Small intestine (tissue), 7 donors: ENCODE results near the gene DENND1A. TPM values are rescaled to one million over a fixed set of nuclear protein-coding genes. Genes with fewer than 3 reads are reported as not detected.

ENCODE experiments used
- DNase-seq, 2 donors: peaks; one replicate each; pipeline versions ENCODE4 v3.0.0 to v3.0.0-alpha.2; 2013
- FAIRE-seq: peaks from 2 replicates; lab custom pipeline; 2012; peaks lifted over from hg19 to GRCh38; lab: Jason Lieb, UNC
- H3K27ac ChIP-seq, 3 donors: one replicate each; pipeline ENCODE4 v1.5.1; 2013; ENCODE audit warnings: low read length in 2 of 3, mild to moderate bottlenecking in 2 of 3, control low read depth in 1 of 3, inconsistent platforms in 1 of 3, low read depth in 1 of 3, moderate library complexity in 1 of 3
- H3K27me3 ChIP-seq, 3 donors: one replicate each; pipeline ENCODE4 v1.6.1; 2013; ENCODE audit warnings: low read length in 3 of 3, inconsistent platforms in 1 of 3; ENCODE audit not compliant: control insufficient read depth in 3 of 3, insufficient read depth in 3 of 3
- H3K36me3 ChIP-seq, 3 donors: one replicate each; pipeline ENCODE4 v1.6.1; 2013; ENCODE audit warnings: low read length in 3 of 3, inconsistent platforms in 1 of 3, low read depth in 1 of 3, mild to moderate bottlenecking in 1 of 3, moderate library complexity in 1 of 3; ENCODE audit not compliant: control insufficient read depth in 3 of 3, insufficient read depth in 2 of 3
- H3K4me1 ChIP-seq, 3 donors: one replicate each; pipeline ENCODE4 v1.6.1; 2013; ENCODE audit warnings: low read length in 2 of 3, inconsistent platforms in 1 of 3, low read depth in 1 of 3, mild to moderate bottlenecking in 1 of 3, moderate library complexity in 1 of 3; ENCODE audit not compliant: control insufficient read depth in 3 of 3, insufficient read depth in 2 of 3
- H3K4me3 ChIP-seq, 3 donors: one replicate each; pipeline ENCODE4 v1.5.1; 2013; ENCODE audit warnings: low read length in 3 of 3, control low read depth in 1 of 3, inconsistent platforms in 1 of 3, low read depth in 1 of 3, mild to moderate bottlenecking in 1 of 3, moderate library complexity in 1 of 3
- H3K9me3 ChIP-seq, 2 donors: one replicate each; pipeline ENCODE4 v1.6.1; 2013; ENCODE audit warnings: low read depth in 1 of 2, low read length in 1 of 2; ENCODE audit not compliant: control insufficient read depth in 2 of 2, insufficient read depth in 1 of 2
- WGBS, 3 donors: extraction: QIAGEN DNeasy Blood & Tissue Kit; methylation state at CpG; one replicate each; pipeline ENCODE4 v1.1.7; 2013; 5-methylcytosine and 5-hydroxymethylcytosine counted together
- polyA plus RNA-seq, 4 donors: library from polyadenylated mRNA; stranded (reverse) in 3 of 4; unstranded in 1 of 4; fragments of 200-250 nt in 3 of 4; fragments of 120-200 nt in 1 of 4; gene quantifications; one replicate each; pipeline versions ENCODE4 v1.2.1 to v1.2.3, GENCODE V29; 2013
- donor health status: healthy with polysubstance abuse.
- donor health status: control.
- donor health status: control.
- donor health status: Bipolar disorder and iron deficiency.
- donor health status: healthy.

Gene DENND1A
- polyA plus RNA-seq, 4 donors: 11.5 to 43.4 (median 20.0) TPM

- Histone ChIP-seq H3K4me3 (no peak overlapping the region), H3K4me1 (peaks cover 0 to 5% (median 0%) of the 10 kb centered on the region in 3 donors), H3K27ac (no peak overlapping the region), H3K36me3 (peaks cover 0 to 13% (median 3%) of the 10 kb centered on the region in 3 donors), H3K9me3 (peaks cover 0 to 34% of the 10 kb centered on the region in 2 donors), H3K27me3 (no peaks in the 10 kb centered on the region)
- FAIRE-seq (no peak), DNase-seq (peak in 1 of 2 donors; percentile 68)
- WGBS, 3 donors: 98 to 100% (median 99%) methylated on average over 4 of the region's 4 CpGs
Measured at GRCh38 chr9:123722378-123722777, 207.5 kb downstream of the DENND1A start.

GRCh38 chr9:123718188-123718587 is 211.7 kb downstream of the DENND1A start:
- no peak overlapping the region for H3K4me3 ChIP-seq
- peaks cover 0 to 26% of the 10 kb centered on the region in 2 donors for H3K9me3 ChIP-seq
- H3K27ac ChIP-seq: no peak overlapping the region
- DNase-seq (peak in 1 of 2 donors; percentile 39), FAIRE-seq (no peak)
- WGBS, 3 donors: 80 to 90% (median 87%) methylated on average over 1 of the region's 1 CpG
- peaks cover 0 to 5% (median 0%) of the 10 kb centered on the region in 3 donors for H3K4me1 ChIP-seq
- H3K27me3 ChIP-seq: no peaks in the 10 kb centered on the region
- H3K36me3 ChIP-seq: peaks cover 0 to 13% (median 3%) of the 10 kb centered on the region in 3 donors

- FAIRE-seq: no peak
- Histone ChIP-seq H3K27me3 (no peaks in the 10 kb centered on the region), H3K36me3 (peaks cover 0 to 12% (median 3%) of the 10 kb centered on the region in 3 donors), H3K4me1 (peaks cover 0 to 5% (median 0%) of the 10 kb centered on the region in 3 donors), H3K9me3 (peaks cover 0 to 21% of the 10 kb centered on the region in 2 donors), H3K4me3 (no peak overlapping the region), H3K27ac (no peak overlapping the region)
- DNase-seq: no peak
Measured at GRCh38 chr9:123717581-123718175, 212.2 kb downstream of the DENND1A start.

- peaks cover 0 to 7% (median 3%) of the 10 kb centered on the region in 3 donors for H3K36me3 ChIP-seq
- no peak for FAIRE-seq
- DNase-seq: no peak
- no peak overlapping the region for H3K27ac ChIP-seq
- peaks cover 0 to 5% (median 0%) of the 10 kb centered on the region in 3 donors for H3K4me1 ChIP-seq
- no peaks in the 10 kb centered on the region for H3K27me3 ChIP-seq
- H3K4me3 ChIP-seq: no peak overlapping the region
- 85 to 89% (median 88%) methylated on average over 8 of the region's 8 CpGs for whole genome bisulfite sequencing, 3 donors
- peaks cover 0 to 13% of the 10 kb centered on the region in 2 donors for H3K9me3 ChIP-seq
Measured at GRCh38 chr9:123716339-123716945, 213.5 kb downstream of the DENND1A start.

- WGBS, 3 donors: 78 to 93% (median 92%) methylated on average over 1 of the region's 1 CpG
- no peak for DNase-seq
- Histone ChIP-seq H3K4me3 (no peak overlapping the region), H3K36me3 (peaks cover 0 to 2% (median 0%) of the 10 kb centered on the region in 3 donors), H3K9me3 (peaks cover 0 to 5% of the 10 kb centered on the region in 2 donors), H3K4me1 (peaks cover 0 to 5% (median 0%) of the 10 kb centered on the region in 3 donors), H3K27ac (no peak overlapping the region), H3K27me3 (no peaks in the 10 kb centered on the region)
- no peak for FAIRE-seq
Measured at GRCh38 chr9:123715258-123715657, 214.7 kb downstream of the DENND1A start.

GRCh38 chr9:123713282-123713681 is 216.6 kb downstream of the DENND1A start:
- WGBS, 3 donors: 73 to 93% (median 83%) methylated on average over 2 of the region's 2 CpGs
- no peaks in the 10 kb centered on the region for H3K27me3 ChIP-seq
- H3K36me3 ChIP-seq: no peaks in the 10 kb centered on the region
- H3K4me1 ChIP-seq: peaks cover 0 to 5% (median 0%) of the 10 kb centered on the region in 3 donors
- H3K27ac ChIP-seq: no peak overlapping the region
- FAIRE-seq (no peak), DNase-seq (no peak)
- no peaks in the 10 kb centered on the region for H3K9me3 ChIP-seq
- peak overlapping the region in 1 of 3 donors; percentile 7 for H3K4me3 ChIP-seq

- H3K9me3 ChIP-seq: no peaks in the 10 kb centered on the region
- no peak for DNase-seq
- H3K36me3 ChIP-seq: no peaks in the 10 kb centered on the region
- H3K27ac ChIP-seq: no peak overlapping the region
- H3K4me1 ChIP-seq: no peaks in the 10 kb centered on the region
- 92 to 100% (median 97%) methylated on average over 1 of the region's 1 CpG for WGBS, 3 donors
- H3K4me3 ChIP-seq: no peak overlapping the region
- H3K27me3 ChIP-seq: no peaks in the 10 kb centered on the region
- no peak for FAIRE-seq
Measured at GRCh38 chr9:123712399-123712798, 217.5 kb downstream of the DENND1A start.

- Histone ChIP-seq H3K4me3 (no peak overlapping the region), H3K36me3 (no peaks in the 10 kb centered on the region), H3K27me3 (no peaks in the 10 kb centered on the region), H3K4me1 (no peaks in the 10 kb centered on the region), H3K9me3 (no peaks in the 10 kb centered on the region), H3K27ac (no peak overlapping the region)
- 85 to 89% (median 88%) methylated on average over 1 of the region's 1 CpG for WGBS, 3 donors
- DNase-seq: no peak
- no peak for FAIRE-seq
Measured at GRCh38 chr9:123710299-123710698, 219.6 kb downstream of the DENND1A start.
